WTC11 (cell line): ENCODE results near the gene WWOX.

Experiments used
- CTCF ChIP-seq: fragments of 200-600 bp; IDR thresholded peaks from 2 replicates; pipeline ENCODE4 v1.8.0; 2022; ENCODE audit warnings: antibody characterized with exemption
- FOXK1 ChIP-seq: sonication (generic); formaldehyde crosslinking; IDR thresholded peaks from 2 replicates; pipeline ENCODE4 v1.8.0; 2022; ENCODE audit warnings: mild to moderate bottlenecking, moderate library complexity, missing genetic modification reagents
- NR2C2 ChIP-seq: sonication (generic); formaldehyde crosslinking; IDR thresholded peaks from 2 replicates; pipeline ENCODE4 v1.8.0; 2022; ENCODE audit warnings: mild to moderate bottlenecking, missing genetic modification reagents
- NR3C1 ChIP-seq: sonication (generic); formaldehyde crosslinking; conservative IDR thresholded peaks from 2 replicates; pipeline ENCODE4 v1.8.1; 2023; ENCODE audit warnings: low read depth, mild to moderate bottlenecking, missing genetic modification reagents
- PRDM15 ChIP-seq: sonication (generic); formaldehyde crosslinking; IDR thresholded peaks from 2 replicates; pipeline ENCODE4 v1.8.0; 2022; ENCODE audit warnings: missing genetic modification reagents
- SP1 ChIP-seq: sonication (generic); formaldehyde crosslinking; conservative IDR thresholded peaks from 2 replicates; pipeline ENCODE4 v1.8.1; 2022; ENCODE audit warnings: missing genetic modification reagents
- TEAD4 ChIP-seq: sonication (generic); formaldehyde crosslinking; IDR thresholded peaks from 2 replicates; pipeline ENCODE4 v1.8.0; 2022; ENCODE audit warnings: mild to moderate bottlenecking, missing genetic modification reagents
- USF2 ChIP-seq: sonication (generic); formaldehyde crosslinking; IDR thresholded peaks from 2 replicates; pipeline ENCODE4 v1.8.1; 2023; ENCODE audit warnings: mild to moderate bottlenecking, missing genetic modification reagents, moderate library complexity
- TF ChIP-seq, protein P1 (sequence below): sonication (generic); formaldehyde crosslinking; IDR thresholded peaks from 2 replicates; pipeline ENCODE4 v1.8.1; 2022; ENCODE audit warnings: low read depth, mild to moderate bottlenecking, moderate library complexity, missing genetic modification reagents, borderline replicate concordance
- TF ChIP-seq, protein P2 (sequence below): fragments of 250-450 bp; sonication (Bioruptor Pico); IDR thresholded peaks from 2 replicates; pipeline ENCODE4 v1.9.0; 2021; ENCODE audit warnings: moderate library complexity, mild to moderate bottlenecking, inconsistent platforms, borderline replicate concordance
- TF ChIP-seq, protein P3 (sequence below): sonication (generic); formaldehyde crosslinking; IDR thresholded peaks from 2 replicates; pipeline ENCODE4 v1.8.0; 2022; ENCODE audit warnings: mild to moderate bottlenecking, missing genetic modification reagents

DNA sequence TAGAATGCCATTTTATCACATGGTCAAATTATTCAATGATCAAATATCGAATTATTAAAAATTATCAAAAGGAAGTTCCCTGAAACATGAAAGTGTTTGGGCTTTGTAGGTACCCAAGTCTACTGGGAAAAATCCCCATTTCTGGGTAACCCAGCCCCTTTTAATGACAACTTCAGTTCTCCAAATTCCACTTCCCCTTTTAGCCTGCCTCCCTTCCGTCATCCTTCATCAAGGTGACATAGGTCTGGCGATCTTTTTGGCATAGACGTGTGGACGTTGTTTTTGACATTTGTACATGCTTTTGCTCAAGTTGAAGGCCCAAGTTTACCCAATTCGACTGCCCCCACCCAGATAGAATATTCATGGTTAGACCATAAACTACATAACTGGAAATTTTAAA, 840.1 kb downstream of the WWOX start:
- TF ChIP-seq, protein P1, sequence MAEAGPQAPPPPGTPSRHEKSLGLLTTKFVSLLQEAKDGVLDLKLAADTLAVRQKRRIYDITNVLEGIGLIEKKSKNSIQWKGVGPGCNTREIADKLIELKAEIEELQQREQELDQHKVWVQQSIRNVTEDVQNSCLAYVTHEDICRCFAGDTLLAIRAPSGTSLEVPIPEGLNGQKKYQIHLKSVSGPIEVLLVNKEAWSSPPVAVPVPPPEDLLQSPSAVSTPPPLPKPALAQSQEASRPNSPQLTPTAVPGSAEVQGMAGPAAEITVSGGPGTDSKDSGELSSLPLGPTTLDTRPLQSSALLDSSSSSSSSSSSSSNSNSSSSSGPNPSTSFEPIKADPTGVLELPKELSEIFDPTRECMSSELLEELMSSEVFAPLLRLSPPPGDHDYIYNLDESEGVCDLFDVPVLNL, result no peak
- TF ChIP-seq, protein P2, sequence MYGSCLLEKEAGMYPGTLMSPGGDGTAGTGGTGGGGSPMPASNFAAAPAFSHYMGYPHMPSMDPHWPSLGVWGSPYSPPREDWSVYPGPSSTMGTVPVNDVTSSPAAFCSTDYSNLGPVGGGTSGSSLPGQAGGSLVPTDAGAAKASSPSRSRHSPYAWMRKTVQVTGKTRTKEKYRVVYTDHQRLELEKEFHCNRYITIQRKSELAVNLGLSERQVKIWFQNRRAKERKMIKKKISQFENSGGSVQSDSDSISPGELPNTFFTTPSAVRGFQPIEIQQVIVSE (CRISPR knock-in tag), result no peak
- TF ChIP-seq CTCF (no peak), NR3C1 (CRISPR knock-in tag) (no peak), PRDM15 (CRISPR knock-in tag) (no peak), NR2C2 (CRISPR knock-in tag) (no peak), FOXK1 (CRISPR knock-in tag) (no peak), TEAD4 (CRISPR knock-in tag) (no peak), SP1 (CRISPR knock-in tag) (no peak), USF2 (CRISPR knock-in tag) (no peak)
- TF ChIP-seq, protein P3, sequence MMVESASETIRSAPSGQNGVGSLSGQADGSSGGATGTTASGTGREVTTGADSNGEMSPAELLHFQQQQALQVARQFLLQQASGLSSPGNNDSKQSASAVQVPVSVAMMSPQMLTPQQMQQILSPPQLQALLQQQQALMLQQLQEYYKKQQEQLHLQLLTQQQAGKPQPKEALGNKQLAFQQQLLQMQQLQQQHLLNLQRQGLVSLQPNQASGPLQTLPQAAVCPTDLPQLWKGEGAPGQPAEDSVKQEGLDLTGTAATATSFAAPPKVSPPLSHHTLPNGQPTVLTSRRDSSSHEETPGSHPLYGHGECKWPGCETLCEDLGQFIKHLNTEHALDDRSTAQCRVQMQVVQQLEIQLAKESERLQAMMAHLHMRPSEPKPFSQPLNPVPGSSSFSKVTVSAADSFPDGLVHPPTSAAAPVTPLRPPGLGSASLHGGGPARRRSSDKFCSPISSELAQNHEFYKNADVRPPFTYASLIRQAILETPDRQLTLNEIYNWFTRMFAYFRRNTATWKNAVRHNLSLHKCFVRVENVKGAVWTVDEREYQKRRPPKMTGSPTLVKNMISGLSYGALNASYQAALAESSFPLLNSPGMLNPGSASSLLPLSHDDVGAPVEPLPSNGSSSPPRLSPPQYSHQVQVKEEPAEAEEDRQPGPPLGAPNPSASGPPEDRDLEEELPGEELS (CRISPR knock-in tag), result no peak
